ENCODE measurements around the gene ACAD8. TPM values are rescaled to one million over a fixed set of nuclear protein-coding genes. Genes with fewer than 3 reads are reported as not detected.
A peak's percentile ranks its signal among the peaks of the same experiment; 100 is the strongest.

Gene ACAD8
- total and polyA plus RNA-seq, 2 of the 8 experiments (the other 6 are each of a cell fraction or from before 2014, with no cell fraction given), result 45.8 to 52.7 TPM

- Histone ChIP-seq H2BK5ac (ENCODE audit: low read depth, low read length) (no peak overlapping the region), H4K5ac (ENCODE audit: insufficient read length, low read depth, low read length) (no peak overlapping the region), H3K27ac (ENCODE audit: low read depth, low read length) (no peak overlapping the region), H3K56ac (replicated peaks; ENCODE audit: insufficient read length, low read depth, low read length) (no peak overlapping the region), H2BK20ac (ENCODE audit: low read length) (no peak overlapping the region), H2BK15ac (ENCODE audit: low read length) (no peak overlapping the region), H3K23ac (ENCODE audit: insufficient read length) (no peak overlapping the region), H3K79me1 (ENCODE audit: low read depth, low read length) (no peaks in the 10 kb centered on the region), H4K8ac (ENCODE audit: extremely low read depth, insufficient read depth, low read length) (no peak overlapping the region), H3K36me3 (ENCODE audit: control insufficient read depth in 2 of 4, insufficient read depth in 4 of 4, low read length in 3 of 4) (peaks cover 8 to 28% (median 21%) of the 10 kb centered on the region in 4 experiments), H4K91ac (replicated peaks; ENCODE audit: insufficient read length, low read length) (no peak overlapping the region), H3K18ac (ENCODE audit: extremely low read depth, low read length) (no peak overlapping the region), H3K4ac (replicated peaks; ENCODE audit: insufficient read length, low read depth, low read length) (no peak overlapping the region), H3K4me3 (ENCODE audit: extremely low read depth in 1 of 4, insufficient read depth in 2 of 4, low read depth in 3 of 4, low read length in 4 of 4) (no peak overlapping the region), H3K79me2 (ENCODE audit: control insufficient read depth in 1 of 2, insufficient read depth in 2 of 2, low read length in 2 of 2) (no peaks in the 10 kb centered on the region), H2AFZ (ENCODE audit: low read length) (no peak overlapping the region), H3K4me1 (replicated peaks in 1 of 4; ENCODE audit: control insufficient read depth in 3 of 4, insufficient read depth in 4 of 4, low read length in 3 of 4) (no peaks in the 10 kb centered on the region), H3K14ac (ENCODE audit: insufficient read length) (no peak overlapping the region), H3K27me3 (replicated peaks in 1 of 4; ENCODE audit: control insufficient read depth in 3 of 4, extremely low read depth in 1 of 4, insufficient read depth in 3 of 4, low read length in 3 of 4) (no peaks in the 10 kb centered on the region), H2BK120ac (replicated peaks; ENCODE audit: low read depth, low read length) (no peak overlapping the region), H3K9ac (replicated peaks in 1 of 4; ENCODE audit: extremely low read depth in 1 of 4, low read depth in 3 of 4, low read length in 3 of 4) (no peak overlapping the region), H3K4me2 (ENCODE audit: insufficient read depth in 1 of 2, low read depth in 2 of 2, low read length in 2 of 2) (no peak overlapping the region), H3K9me3 (ENCODE audit: insufficient read depth in 2 of 2, low read depth in 1 of 2, low read length in 1 of 2) (no peaks in the 10 kb centered on the region), H4K20me1 (replicated peaks in 1 of 2; ENCODE audit: control insufficient read depth in 1 of 2, insufficient read depth in 2 of 2, low read length in 2 of 2) (no peaks in the 10 kb centered on the region), H2BK12ac (ENCODE audit: low read depth, low read length) (no peak overlapping the region), H2AK5ac (ENCODE audit: low read depth, low read length) (no peak overlapping the region), H3K23me2 (ENCODE audit: low read depth, low read length) (no peaks in the 10 kb centered on the region)
- ChIA-PET POLR2A (ENCODE audit: partially characterized antibody) (interaction anchor here (1.0 to 2.1 kb wide), 3 partner anchors 9 to 20 kb away, joined by 4 to 8 read pairs (median 5); partner anchors contain the start of genes ACAD8, NCAPD3, THYN1 and VPS26B), CTCF (ENCODE audit: partially characterized antibody) (interaction anchor here (0.8 to 3.7 kb wide), 17 partner anchors 8 to 216 kb away, joined by 3 to 23 read pairs (median 4); partner anchors contain the start of genes ACAD8, GLB1L3, NCAPD3 and THYN1)
- TF ChIP-seq TEAD4 (IDR thresholded peaks at IDR 0.05; ENCODE audit: low read depth, low read length) (0 out of 2 replicates have a peak, but pooled peaks have one; percentile 4), CTCF (IDR thresholded peaks at IDR 0.05; ENCODE audit: control extremely low read depth in 1 of 3, insufficient read depth in 1 of 3, low read depth in 1 of 3, low read length in 3 of 3) (peak in 2 of 3 experiments; percentile 48 to 57; a peak in 2 of 4 replicates), MAX (IDR thresholded peaks at IDR 0.05) (no peak), RAD21 (IDR thresholded peaks at IDR 0.05 in 1 of 2, conservative IDR thresholded peaks at IDR 0.05 in 1 of 2; ENCODE audit: low read depth in 2 of 2, low read length in 2 of 2) (peak; percentile 22 to 23; a peak in 2 of 4 replicates)
- DNase-seq (ENCODE audit: low read depth in 1 of 2, low spot score in 2 of 2) (no peak), FAIRE-seq (no peak)
- WGBS, 2 experiments (ENCODE audit: extremely low coverage in 1 of 2, insufficient coverage in 1 of 2, insufficient read length in 1 of 2, insufficient replicate concordance in 2 of 2, low coverage in 1 of 2, low lambda C conversion rate in 2 of 2, missing lambda C conversion rate in 1 of 2), result 82% methylated on average over 7 of the region's 7 CpGs; no CpG with 5 or more reads in 1 of the 2 experiments
Measured at GRCh38 chr11:134244593-134244992, 8.8 kb upstream of the ACAD8 start.

Data from H1 (cell line).